ENCODE results near the gene SUCNR1. TPM values are rescaled to one million over a fixed set of nuclear protein-coding genes. Genes with fewer than 3 reads are reported as not detected.

SUCNR1 gene
- total RNA-seq, 3 donors from 2014 or later (not counting 1 experiment from before 2014, with no cell fraction given): 0.19 to 0.23 TPM; not detected in 1

GRCh38 chr3:151923901-151924300 is 50.5 kb downstream of the SUCNR1 start:
- no peak overlapping the region for H3K4me3 ChIP-seq (ENCODE audit: low read length)
- H3K27ac Mint-ChIP-seq: no peak overlapping the region
- H3K4me1 Mint-ChIP-seq: no peaks in the 10 kb centered on the region
- H3K36me3 Mint-ChIP-seq: no peaks in the 10 kb centered on the region
- DNase-seq (no peak), ATAC-seq (no peak)
- H3K9me3 Mint-ChIP-seq: no peaks in the 10 kb centered on the region
- no peak overlapping the region for H3K4me3 Mint-ChIP-seq
- no peaks in the 10 kb centered on the region for H3K27me3 Mint-ChIP-seq (ENCODE audit: low read depth in 2 of 2)
- intact Hi-C loops (cut with micrococcal nuclease): no loop called here
- no CpG with 5 or more reads among the region's 1 CpG for WGBS (ENCODE audit: insufficient coverage)
- no peaks in the 10 kb centered on the region for H3K4me1 ChIP-seq (ENCODE audit: control insufficient read depth, insufficient read depth, low read length)
- H3K27ac ChIP-seq (ENCODE audit: low read length): no peak overlapping the region
- TF ChIP-seq CTCF (IDR thresholded peaks at IDR 0.05): no peak
- H3K9me3 ChIP-seq (ENCODE audit: control insufficient read depth, insufficient read depth, low read length): no peaks in the 10 kb centered on the region
- no peaks in the 10 kb centered on the region for H3K27me3 ChIP-seq (ENCODE audit: control insufficient read depth, insufficient read depth, low read length)
- H3K36me3 ChIP-seq (ENCODE audit: control insufficient read depth, insufficient read depth, low read length): no peaks in the 10 kb centered on the region

- DNase-seq (no peak), ATAC-seq (no peak)
- H3K27ac ChIP-seq (ENCODE audit: low read length): no peak overlapping the region
- no peak overlapping the region for H3K27ac Mint-ChIP-seq
- H3K4me1 ChIP-seq (ENCODE audit: control insufficient read depth, insufficient read depth, low read length): no peaks in the 10 kb centered on the region
- no peaks in the 10 kb centered on the region for H3K27me3 Mint-ChIP-seq (ENCODE audit: low read depth in 2 of 2)
- no peaks in the 10 kb centered on the region for H3K9me3 ChIP-seq (ENCODE audit: control insufficient read depth, insufficient read depth, low read length)
- intact Hi-C loops (cut with micrococcal nuclease): no loop called here
- no peaks in the 10 kb centered on the region for H3K27me3 ChIP-seq (ENCODE audit: control insufficient read depth, insufficient read depth, low read length)
- no peaks in the 10 kb centered on the region for H3K36me3 ChIP-seq (ENCODE audit: control insufficient read depth, insufficient read depth, low read length)
- WGBS (ENCODE audit: insufficient coverage): 95% methylated on average over 3 of the region's 3 CpGs
- no peaks in the 10 kb centered on the region for H3K4me1 Mint-ChIP-seq
- no peaks in the 10 kb centered on the region for H3K9me3 Mint-ChIP-seq
- H3K4me3 ChIP-seq (ENCODE audit: low read length): no peak overlapping the region
- TF ChIP-seq CTCF (IDR thresholded peaks at IDR 0.05): no peak
- no peaks in the 10 kb centered on the region for H3K36me3 Mint-ChIP-seq
- no peak overlapping the region for H3K4me3 Mint-ChIP-seq
Measured at GRCh38 chr3:151924753-151925152, 51.3 kb downstream of the SUCNR1 start.

GRCh38 chr3:151925419-151925818 is 52.0 kb downstream of the SUCNR1 start:
- intact Hi-C loops (cut with micrococcal nuclease): no loop called here
- no peak for ATAC-seq
- Mint-ChIP-seq H3K4me3 (no peak overlapping the region), H3K27me3 (ENCODE audit: low read depth in 2 of 2) (no peaks in the 10 kb centered on the region), H3K9me3 (no peaks in the 10 kb centered on the region), H3K4me1 (no peaks in the 10 kb centered on the region), H3K27ac (no peak overlapping the region), H3K36me3 (no peaks in the 10 kb centered on the region)
- Histone ChIP-seq H3K36me3 (ENCODE audit: control insufficient read depth, insufficient read depth, low read length) (no peaks in the 10 kb centered on the region), H3K9me3 (ENCODE audit: control insufficient read depth, insufficient read depth, low read length) (no peaks in the 10 kb centered on the region), H3K4me1 (ENCODE audit: control insufficient read depth, insufficient read depth, low read length) (no peaks in the 10 kb centered on the region), H3K27ac (ENCODE audit: low read length) (no peak overlapping the region), H3K27me3 (ENCODE audit: control insufficient read depth, insufficient read depth, low read length) (no peaks in the 10 kb centered on the region), H3K4me3 (ENCODE audit: low read length) (no peak overlapping the region)
- WGBS (ENCODE audit: insufficient coverage): 79% methylated on average over 4 of the region's 4 CpGs
- DNase-seq: no peak
- TF ChIP-seq CTCF (IDR thresholded peaks at IDR 0.05): no peak

GRCh38 chr3:151925876-151926275 is 52.4 kb downstream of the SUCNR1 start:
- no peaks in the 10 kb centered on the region for H3K36me3 ChIP-seq (ENCODE audit: control insufficient read depth, insufficient read depth, low read length)
- H3K27ac ChIP-seq (ENCODE audit: low read length): no peak overlapping the region
- intact Hi-C loops (cut with micrococcal nuclease): no loop called here
- no peak overlapping the region for H3K4me3 Mint-ChIP-seq
- no peaks in the 10 kb centered on the region for H3K27me3 ChIP-seq (ENCODE audit: control insufficient read depth, insufficient read depth, low read length)
- H3K27me3 Mint-ChIP-seq (ENCODE audit: low read depth in 2 of 2): no peaks in the 10 kb centered on the region
- H3K36me3 Mint-ChIP-seq: no peaks in the 10 kb centered on the region
- H3K9me3 Mint-ChIP-seq: no peaks in the 10 kb centered on the region
- no peaks in the 10 kb centered on the region for H3K9me3 ChIP-seq (ENCODE audit: control insufficient read depth, insufficient read depth, low read length)
- H3K4me1 Mint-ChIP-seq: no peaks in the 10 kb centered on the region
- WGBS (ENCODE audit: insufficient coverage): 85% methylated on average over 2 of the region's 2 CpGs
- no peak for TF ChIP-seq CTCF (IDR thresholded peaks at IDR 0.05)
- DNase-seq (no peak), ATAC-seq (no peak)
- H3K4me3 ChIP-seq (ENCODE audit: low read length): no peak overlapping the region
- no peak overlapping the region for H3K27ac Mint-ChIP-seq
- no peaks in the 10 kb centered on the region for H3K4me1 ChIP-seq (ENCODE audit: control insufficient read depth, insufficient read depth, low read length)
